Effector memory CD8-positive, alpha-beta T cell (primary cell): ENCODE measurements around the gene BTC.
"Not testable (repeated sequence)": the region's sequence is repeated elsewhere in the genome, so short reads cannot be mapped to it uniquely, and the experiment has no call there.

Source experiments
- ATAC-seq: fragments of 150-1000 bp; cut with Tn5 transposase; replicated peaks from 2 replicates; pipeline ENCODE4 v1.10.0; 2021; ENCODE audit warnings: mild to moderate bottlenecking, moderate library complexity
- DNase-seq, 3 experiments: peaks; one replicate each; pipeline ENCODE4 v3.0.0; 2021
- H3K27ac Mint-ChIP-seq, 2 donors: one replicate each; pipeline ENCODE4 v1.8.0; 2022; ENCODE audit warnings: mild to moderate bottlenecking in 2 of 2, mixed read lengths in 2 of 2, moderate library complexity in 2 of 2
- H3K27me3 Mint-ChIP-seq, 2 donors: one replicate each; pipeline ENCODE4 v1.8.0; 2022; ENCODE audit warnings: mixed read lengths in 2 of 2
- H3K36me3 Mint-ChIP-seq: one replicate; pipeline ENCODE4 v1.8.0; 2022; ENCODE audit warnings: mild to moderate bottlenecking, moderate library complexity, mixed read lengths; ENCODE audit not compliant: insufficient read depth
- H3K4me1 Mint-ChIP-seq, 2 donors: one replicate each; pipeline ENCODE4 v1.8.0; 2022; ENCODE audit warnings: low read depth in 2 of 2, mixed read lengths in 2 of 2
- H3K4me3 Mint-ChIP-seq, 2 donors: one replicate each; pipeline ENCODE4 v1.8.0; 2022; ENCODE audit warnings: mild to moderate bottlenecking in 2 of 2, mixed read lengths in 2 of 2, moderate library complexity in 2 of 2
- H3K9me3 Mint-ChIP-seq, 2 donors: one replicate each; pipeline ENCODE4 v1.8.0; 2022; ENCODE audit warnings: mixed read lengths in 2 of 2

The BTC gene

GRCh38 chr4:74751247-74751646 lies 43.1 kb downstream of the BTC start:
- Mint-ChIP-seq H3K36me3 (no peaks in the 10 kb centered on the region), H3K4me3 (no peak overlapping the region), H3K27ac (no peak overlapping the region), H3K27me3 (no peaks in the 10 kb centered on the region), H3K4me1 (no peaks in the 10 kb centered on the region), H3K9me3 (peaks cover 0 to 5% of the 10 kb centered on the region in 2 donors)
- no peak for DNase-seq
- ATAC-seq, result no peak

GRCh38 chr4:74742185-74742584 lies 52.1 kb downstream of the BTC start:
- no peaks in the 10 kb centered on the region for H3K9me3 Mint-ChIP-seq
- ATAC-seq (no peak), DNase-seq (no peak)
- no peaks in the 10 kb centered on the region for H3K27me3 Mint-ChIP-seq
- H3K36me3 Mint-ChIP-seq, result no peaks in the 10 kb centered on the region
- no peak overlapping the region for H3K4me3 Mint-ChIP-seq
- no peak overlapping the region for H3K27ac Mint-ChIP-seq
- H3K4me1 Mint-ChIP-seq, result no peaks in the 10 kb centered on the region

DNA sequence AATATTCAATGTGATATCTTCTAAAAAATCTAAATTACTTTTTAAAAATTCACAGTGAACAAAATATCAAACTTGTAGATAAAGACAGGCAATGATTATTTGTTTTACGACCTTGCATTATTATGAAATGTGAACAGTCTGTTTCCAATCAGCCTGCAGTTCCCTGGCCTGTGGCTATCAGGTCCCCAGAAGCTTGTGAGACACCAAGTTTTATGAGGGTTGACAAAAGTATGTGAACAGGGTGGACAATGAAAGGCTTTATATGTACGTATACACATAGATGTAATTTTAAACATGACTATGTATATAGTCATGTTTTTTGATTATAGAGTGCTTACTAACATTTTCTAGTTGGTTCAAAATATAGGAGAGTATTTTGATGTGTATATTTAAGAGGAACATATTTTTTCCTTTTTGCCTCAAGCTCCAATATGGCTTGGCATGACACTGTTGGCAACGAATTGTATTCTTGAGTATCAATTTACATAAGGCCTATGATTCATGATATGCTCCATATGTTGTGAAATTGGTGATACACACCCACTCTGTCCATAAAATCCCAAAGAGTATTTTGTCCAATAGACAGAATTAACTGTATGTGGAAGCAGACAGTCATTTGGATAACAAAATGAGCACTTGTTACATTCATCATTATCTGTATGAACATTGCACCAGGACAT lies 55.7 kb downstream of the BTC start:
- no peaks in the 10 kb centered on the region for H3K9me3 Mint-ChIP-seq
- ATAC-seq (no peak), DNase-seq (no peak)
- H3K36me3 Mint-ChIP-seq, result no peaks in the 10 kb centered on the region
- H3K4me3 Mint-ChIP-seq, result no peak overlapping the region
- no peaks in the 10 kb centered on the region for H3K27me3 Mint-ChIP-seq
- no peak overlapping the region for H3K27ac Mint-ChIP-seq
- no peaks in the 10 kb centered on the region for H3K4me1 Mint-ChIP-seq

DNA sequence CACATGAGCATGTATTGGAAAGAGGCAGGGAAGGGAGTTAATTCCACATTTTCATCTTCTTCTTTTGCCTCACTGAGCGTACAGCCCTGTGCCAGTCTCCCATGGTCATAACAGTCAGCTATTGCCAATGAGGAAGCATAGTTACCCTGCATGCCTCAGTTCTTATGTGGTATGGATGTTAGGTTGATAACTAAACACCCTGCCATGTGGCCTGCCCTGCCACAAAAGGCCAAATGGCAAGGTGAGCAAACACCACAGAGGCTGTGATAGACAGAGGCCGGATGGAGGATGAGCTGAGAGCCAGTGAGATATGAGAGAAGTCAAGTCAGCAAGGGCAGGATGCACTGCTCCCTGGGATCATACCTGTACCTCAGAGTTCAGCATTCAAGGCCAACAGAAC lies 59.3 kb downstream of the BTC start:
- DNase-seq (no peak), ATAC-seq (no peak)
- Mint-ChIP-seq H3K27ac (no peak overlapping the region), H3K9me3 (no peaks in the 10 kb centered on the region), H3K4me3 (no peak overlapping the region), H3K36me3 (no peaks in the 10 kb centered on the region), H3K4me1 (no peaks in the 10 kb centered on the region), H3K27me3 (no peaks in the 10 kb centered on the region)

DNA sequence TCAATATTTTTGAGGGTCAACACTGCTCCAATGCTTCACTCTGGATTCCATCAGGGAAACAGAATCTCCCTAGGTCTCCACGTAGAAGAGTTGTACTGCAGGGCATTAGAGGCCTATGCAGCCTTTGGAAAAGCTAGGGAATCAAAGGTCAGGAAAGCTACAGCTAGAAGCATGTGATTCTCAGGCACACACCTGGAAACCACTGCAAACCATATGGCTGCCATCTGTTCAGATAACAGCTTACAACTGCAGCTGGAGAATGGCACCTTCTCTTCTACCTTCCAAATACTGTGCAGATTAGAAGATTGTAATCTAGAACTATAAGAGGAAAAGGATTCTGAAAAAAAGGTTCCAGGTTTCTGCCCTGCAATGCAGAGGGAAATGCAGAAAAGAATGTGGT lies 60.6 kb downstream of the BTC start:
- H3K4me1 Mint-ChIP-seq, result no peaks in the 10 kb centered on the region
- no peak for ATAC-seq
- no peak for DNase-seq
- H3K27me3 Mint-ChIP-seq, result no peaks in the 10 kb centered on the region
- no peaks in the 10 kb centered on the region for H3K36me3 Mint-ChIP-seq
- H3K4me3 Mint-ChIP-seq, result no peak overlapping the region
- H3K9me3 Mint-ChIP-seq, result no peaks in the 10 kb centered on the region
- no peak overlapping the region for H3K27ac Mint-ChIP-seq

- no peaks in the 10 kb centered on the region for H3K36me3 Mint-ChIP-seq
- ATAC-seq, result no peak
- no peaks in the 10 kb centered on the region for H3K27me3 Mint-ChIP-seq
- no peak for DNase-seq
- H3K9me3 Mint-ChIP-seq, result peaks cover 0 to 1% of the 10 kb centered on the region in 2 donors
- H3K4me1 Mint-ChIP-seq, result no peaks in the 10 kb centered on the region
- H3K27ac Mint-ChIP-seq, result no peak overlapping the region
- no peak overlapping the region for H3K4me3 Mint-ChIP-seq
Measured at GRCh38 chr4:74724979-74725378, 69.3 kb downstream of the BTC start.

GRCh38 chr4:74716436-74716765 lies 77.9 kb downstream of the BTC start:
- no peaks in the 10 kb centered on the region for H3K36me3 Mint-ChIP-seq
- no peak overlapping the region for H3K27ac Mint-ChIP-seq
- H3K4me3 Mint-ChIP-seq, result no peak overlapping the region
- H3K27me3 Mint-ChIP-seq, result no peaks in the 10 kb centered on the region
- no peak for DNase-seq
- peaks cover 0 to 2% of the 10 kb centered on the region in 2 donors for H3K9me3 Mint-ChIP-seq
- no peak for ATAC-seq
- peaks cover 0 to 2% of the 10 kb centered on the region in 2 donors for H3K4me1 Mint-ChIP-seq

DNA sequence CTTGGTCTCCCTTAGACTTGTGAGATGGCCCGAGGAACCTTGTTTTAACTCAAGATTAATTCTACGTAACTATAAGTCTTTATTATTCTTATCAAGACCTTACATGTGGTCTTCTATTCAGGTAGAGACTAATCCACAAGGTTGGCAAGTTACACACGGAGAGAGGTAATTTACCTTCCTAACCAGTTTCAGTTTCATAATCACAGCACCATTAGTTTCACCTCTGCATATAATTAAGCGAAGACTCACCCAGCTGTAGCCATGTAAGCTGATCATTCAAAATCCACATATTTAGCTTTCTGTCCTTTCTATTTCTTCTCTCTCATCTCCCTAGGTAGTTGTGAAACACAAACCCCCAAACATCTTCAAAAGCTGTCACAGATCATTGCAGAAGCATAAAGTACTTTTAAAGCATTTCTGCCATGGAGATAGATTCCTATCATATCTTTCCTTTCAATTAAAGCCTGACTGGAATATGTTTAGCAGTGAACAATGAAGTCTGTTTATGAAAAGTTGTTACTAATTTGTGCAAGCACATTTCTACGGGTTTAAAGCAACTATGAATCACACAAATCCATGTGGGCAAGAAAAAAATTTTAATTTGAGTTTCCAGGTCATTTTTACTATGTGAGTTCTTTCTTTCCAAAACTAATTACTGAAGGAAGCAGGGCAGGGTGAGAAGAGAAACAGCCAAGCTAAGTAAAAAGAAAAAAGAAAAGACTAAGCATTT lies 78.5 kb downstream of the BTC start:
- DNase-seq (no peak), ATAC-seq (no peak)
- Mint-ChIP-seq H3K36me3 (no peaks in the 10 kb centered on the region), H3K4me1 (peaks cover 0 to 2% of the 10 kb centered on the region in 2 donors), H3K9me3 (peaks cover 0 to 3% of the 10 kb centered on the region in 2 donors), H3K27ac (no peak overlapping the region), H3K4me3 (no peak overlapping the region), H3K27me3 (no peaks in the 10 kb centered on the region)

DNA sequence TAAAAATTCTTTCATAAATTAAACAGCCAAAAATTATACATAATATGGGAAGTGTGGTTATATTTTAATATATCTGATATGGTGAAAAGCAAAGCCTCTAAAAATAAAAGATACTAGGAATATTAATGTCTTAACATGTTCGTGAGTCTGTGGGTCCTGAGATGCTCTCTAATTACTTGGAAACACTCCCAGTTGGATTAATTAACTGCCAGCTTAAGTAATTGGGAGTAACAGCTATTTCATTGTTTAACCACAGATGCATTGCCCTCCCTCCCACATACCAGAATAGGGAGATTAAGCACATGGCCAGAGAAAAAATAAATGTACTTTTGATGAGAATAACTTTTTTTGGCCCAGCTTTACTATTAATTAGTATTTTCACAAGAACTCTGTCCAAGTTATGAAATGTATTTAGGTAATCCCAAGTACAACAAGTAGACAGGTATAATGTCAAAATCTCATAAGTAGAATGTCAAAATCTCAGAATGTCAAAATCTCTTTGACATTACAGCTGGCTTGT lies 79.7 kb downstream of the BTC start:
- H3K4me3 Mint-ChIP-seq, result no peak overlapping the region
- H3K9me3 Mint-ChIP-seq, result peaks cover 0 to 4% of the 10 kb centered on the region in 2 donors
- no peaks in the 10 kb centered on the region for H3K36me3 Mint-ChIP-seq
- no peak overlapping the region for H3K27ac Mint-ChIP-seq
- DNase-seq (no peak), ATAC-seq (no peak)
- H3K4me1 Mint-ChIP-seq, result peaks cover 0 to 2% of the 10 kb centered on the region in 2 donors
- no peaks in the 10 kb centered on the region for H3K27me3 Mint-ChIP-seq

GRCh38 chr4:74708135-74708534 lies 86.2 kb downstream of the BTC start:
- DNase-seq, ATAC-seq, H3K27me3 Mint-ChIP-seq, H3K4me3 Mint-ChIP-seq, H3K36me3 Mint-ChIP-seq, H3K4me1 Mint-ChIP-seq, H3K9me3 Mint-ChIP-seq, H3K27ac Mint-ChIP-seq: not testable (repeated sequence)
